ENCODE measurements around the gene CPNE6. TPM values are rescaled to one million over a fixed set of nuclear protein-coding genes. Genes with fewer than 3 reads are reported as not detected.

Gene CPNE6
- total and polyA plus RNA-seq, 2 donors (not counting 1 experiment from before 2014, with no cell fraction given): not detected

DNA sequence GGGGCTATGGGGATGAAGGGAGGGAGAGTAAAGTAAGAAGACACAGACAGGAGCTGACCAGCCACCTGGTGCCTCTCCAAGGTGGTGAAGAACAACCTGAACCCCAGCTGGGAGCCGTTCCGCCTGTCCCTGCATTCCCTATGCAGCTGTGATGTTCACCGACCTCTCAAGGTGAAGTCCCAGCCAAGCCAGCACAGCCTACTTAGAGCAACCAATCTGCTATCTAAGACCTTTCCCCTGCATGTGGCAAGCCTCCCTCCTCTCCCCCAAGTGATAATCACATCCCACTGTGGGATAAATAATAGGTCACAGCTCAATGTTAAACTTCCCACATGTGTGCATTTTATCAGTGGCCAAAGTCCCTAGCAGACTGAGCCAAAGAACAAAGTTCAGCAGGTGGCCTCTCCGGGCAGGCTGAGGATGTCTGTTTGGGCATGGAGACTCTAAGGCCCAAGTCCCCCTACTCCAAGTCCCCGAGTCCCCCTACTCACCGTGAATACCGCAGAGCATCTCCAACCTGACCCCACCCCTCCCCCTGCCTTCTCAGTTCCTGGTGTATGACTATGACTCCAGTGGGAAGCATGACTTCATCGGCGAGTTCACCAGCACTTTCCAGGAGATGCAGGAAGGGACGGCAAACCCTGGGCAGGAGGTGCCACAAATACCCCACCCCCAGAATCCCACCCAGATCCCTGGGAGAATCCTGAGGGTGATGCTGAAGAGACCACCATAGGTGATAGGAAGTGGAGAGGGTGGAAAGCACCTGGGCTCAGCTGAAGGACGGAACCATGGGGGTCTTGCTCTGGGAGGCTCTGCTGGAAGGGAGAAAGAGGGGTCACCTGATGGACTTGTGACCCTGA lies 3.5 kb downstream of the CPNE6 start:
- peaks cover 25% of the 10 kb centered on the region for H3K4me1 Mint-ChIP-seq
- Histone ChIP-seq H3K79me2 (ENCODE audit: control insufficient read depth, insufficient read depth, low read length) (peaks cover 9% of the 10 kb centered on the region), H3K4me3 (ENCODE audit: control extremely low read depth in 1 of 5, extremely low read depth in 1 of 5, insufficient read depth in 1 of 5, low read depth in 2 of 5, low read length in 4 of 5) (no peak overlapping the region), H2AFZ (ENCODE audit: insufficient read depth, low read depth, low read length, poor library complexity, severe bottlenecking) (peak overlapping the region; percentile 51), H3K4me1 (ENCODE audit: control insufficient read depth in 2 of 2, insufficient read depth in 2 of 2, low read length in 2 of 2) (peaks cover 16 to 20% of the 10 kb centered on the region in 2 donors), H3K27ac (ENCODE audit: low read length in 2 of 2) (peak overlapping the region in 1 of 2 donors; percentile 25), H3K4me2 (replicated peaks; ENCODE audit: low read depth, low read length, poor library complexity, severe bottlenecking) (peak overlapping the region; percentile 56), H3K9me3 (ENCODE audit: control extremely low read depth in 1 of 3, control insufficient read depth in 2 of 3, insufficient read depth in 1 of 3, low read length in 2 of 3) (no peaks in the 10 kb centered on the region), H3K9ac (ENCODE audit: low read length) (no peak overlapping the region), H3K27me3 (replicated peaks in 1 of 4; ENCODE audit: control extremely low read depth in 1 of 4, control insufficient read depth in 3 of 4, insufficient read depth in 4 of 4, low read length in 3 of 4) (peaks cover 0 to 4% (median 0%) of the 10 kb centered on the region in 4 experiments), H3K36me3 (replicated peaks in 1 of 2; ENCODE audit: control extremely low read depth in 1 of 2, control insufficient read depth in 1 of 2, extremely low read depth in 1 of 2, insufficient read depth in 2 of 2, low read length in 1 of 2) (no peaks in the 10 kb centered on the region), H4K20me1 (ENCODE audit: control insufficient read depth, insufficient read depth, low read length, poor library complexity, severe bottlenecking) (no peaks in the 10 kb centered on the region)
- intact Hi-C loops (cut with micrococcal nuclease): no loop called here
- ATAC-seq (ENCODE audit: low read depth): no peak
- H3K27me3 Mint-ChIP-seq: peaks cover 4% of the 10 kb centered on the region
- H3K9me3 Mint-ChIP-seq (ENCODE audit: insufficient read depth): no peaks in the 10 kb centered on the region
- ChIA-PET CTCF (interaction anchor here (0.8 to 3.8 kb wide), 6 partner anchors 11 to 35 kb away, joined by 4 to 16 read pairs (median 8); partner anchors contain the start of gene PCK2), POLR2A (interaction anchor here (1.3 kb wide), 1 partner anchor 15 kb away, joined by 3 read pairs; no protein-coding TSS in a partner anchor)
- H3K4me3 Mint-ChIP-seq: peak overlapping the region; percentile 38
- DNase-seq: no peak
- peak overlapping the region; percentile 81 for H3K27ac Mint-ChIP-seq
- TF ChIP-seq, protein P1, sequence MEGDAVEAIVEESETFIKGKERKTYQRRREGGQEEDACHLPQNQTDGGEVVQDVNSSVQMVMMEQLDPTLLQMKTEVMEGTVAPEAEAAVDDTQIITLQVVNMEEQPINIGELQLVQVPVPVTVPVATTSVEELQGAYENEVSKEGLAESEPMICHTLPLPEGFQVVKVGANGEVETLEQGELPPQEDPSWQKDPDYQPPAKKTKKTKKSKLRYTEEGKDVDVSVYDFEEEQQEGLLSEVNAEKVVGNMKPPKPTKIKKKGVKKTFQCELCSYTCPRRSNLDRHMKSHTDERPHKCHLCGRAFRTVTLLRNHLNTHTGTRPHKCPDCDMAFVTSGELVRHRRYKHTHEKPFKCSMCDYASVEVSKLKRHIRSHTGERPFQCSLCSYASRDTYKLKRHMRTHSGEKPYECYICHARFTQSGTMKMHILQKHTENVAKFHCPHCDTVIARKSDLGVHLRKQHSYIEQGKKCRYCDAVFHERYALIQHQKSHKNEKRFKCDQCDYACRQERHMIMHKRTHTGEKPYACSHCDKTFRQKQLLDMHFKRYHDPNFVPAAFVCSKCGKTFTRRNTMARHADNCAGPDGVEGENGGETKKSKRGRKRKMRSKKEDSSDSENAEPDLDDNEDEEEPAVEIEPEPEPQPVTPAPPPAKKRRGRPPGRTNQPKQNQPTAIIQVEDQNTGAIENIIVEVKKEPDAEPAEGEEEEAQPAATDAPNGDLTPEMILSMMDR (IDR thresholded peaks at IDR 0.05): no peak
- TF ChIP-seq EZH2 (IDR thresholded peaks at IDR 0.05; ENCODE audit: borderline replicate concordance, insufficient read depth, low read depth, low read length, poor library complexity, severe bottlenecking): no peak
- 87% methylated on average over 4 of the region's 11 CpGs for WGBS (ENCODE audit: insufficient coverage)

Data from B cell (primary cell).